ENCODE data around the gene MAP1A. TPM values are rescaled to one million over a fixed set of nuclear protein-coding genes. Genes with fewer than 3 reads are reported as not detected.

The MAP1A gene
- polyA plus RNA-seq, 4 donors, result 7.5 to 8.9 (median 8.3) TPM

Other genes starting within 250 kb of the MAP1A start
- under 1 TPM in 2 of 4 donors, not detected in 2; 0.04 to 0.09 TPM for gene TGM7, start 215.4 kb upstream of the MAP1A start, polyA plus RNA-seq (ENCODE audit: insufficient read length in 4 of 4)
- gene LCMT2, start 187.0 kb upstream of the MAP1A start, polyA plus RNA-seq (ENCODE audit: insufficient read length in 4 of 4), result 10 to 100 TPM; 12.4 to 14.4 (median 13.4) TPM
- 10 to 100 TPM; 24.5 to 28.7 (median 26.3) TPM for gene ZSCAN29, start 146.6 kb upstream of the MAP1A start, polyA plus RNA-seq (ENCODE audit: insufficient read length in 4 of 4)
- gene TUBGCP4, start 146.5 kb upstream of the MAP1A start, polyA plus RNA-seq (ENCODE audit: insufficient read length in 4 of 4), result 10 to 100 TPM; 21.4 to 24.2 (median 23.3) TPM
- 10 to 100 TPM; 67.7 to 78.1 (median 72.6) TPM for gene TP53BP1, start 24.5 kb upstream of the MAP1A start, polyA plus RNA-seq (ENCODE audit: insufficient read length in 4 of 4)
- 10 to 100 TPM; 19.3 to 24.8 (median 22.8) TPM for gene PPIP5K1, start 72.6 kb downstream of the MAP1A start, polyA plus RNA-seq (ENCODE audit: insufficient read length in 4 of 4)
- gene CKMT1B, start 76.4 kb downstream of the MAP1A start, polyA plus RNA-seq (ENCODE audit: insufficient read length in 4 of 4), result 1 to 10 TPM; 2.5 to 4.2 (median 3.1) TPM
- gene STRC, start 101.2 kb downstream of the MAP1A start, polyA plus RNA-seq (ENCODE audit: insufficient read length in 4 of 4), result 1 to 10 TPM in 2 of 4 donors, under 1 TPM in 2; 0.35 to 1.7 (median 0.92) TPM
- gene CATSPER2, start 131.2 kb downstream of the MAP1A start, polyA plus RNA-seq (ENCODE audit: insufficient read length in 4 of 4), result 1 to 10 TPM; 2.1 to 6.9 (median 4.2) TPM
- gene CKMT1A, start 176.3 kb downstream of the MAP1A start, polyA plus RNA-seq (ENCODE audit: insufficient read length in 4 of 4), result 1 to 10 TPM in 3 of 4 donors, under 1 TPM in 1; 0.84 to 3.1 (median 1.7) TPM
- gene PDIA3, start 228.8 kb downstream of the MAP1A start, polyA plus RNA-seq (ENCODE audit: insufficient read length in 4 of 4), result 100 to 1,000 TPM; 595 to 674 (median 634) TPM

Data from right renal pelvis (tissue), 4 donors.